ENCODE data around the gene KLHL22.
"Not testable (repeated sequence)": the region's sequence is repeated elsewhere in the genome, so short reads cannot be mapped to it uniquely, and the experiment has no call there.

- TF ChIP-seq, protein P1, sequence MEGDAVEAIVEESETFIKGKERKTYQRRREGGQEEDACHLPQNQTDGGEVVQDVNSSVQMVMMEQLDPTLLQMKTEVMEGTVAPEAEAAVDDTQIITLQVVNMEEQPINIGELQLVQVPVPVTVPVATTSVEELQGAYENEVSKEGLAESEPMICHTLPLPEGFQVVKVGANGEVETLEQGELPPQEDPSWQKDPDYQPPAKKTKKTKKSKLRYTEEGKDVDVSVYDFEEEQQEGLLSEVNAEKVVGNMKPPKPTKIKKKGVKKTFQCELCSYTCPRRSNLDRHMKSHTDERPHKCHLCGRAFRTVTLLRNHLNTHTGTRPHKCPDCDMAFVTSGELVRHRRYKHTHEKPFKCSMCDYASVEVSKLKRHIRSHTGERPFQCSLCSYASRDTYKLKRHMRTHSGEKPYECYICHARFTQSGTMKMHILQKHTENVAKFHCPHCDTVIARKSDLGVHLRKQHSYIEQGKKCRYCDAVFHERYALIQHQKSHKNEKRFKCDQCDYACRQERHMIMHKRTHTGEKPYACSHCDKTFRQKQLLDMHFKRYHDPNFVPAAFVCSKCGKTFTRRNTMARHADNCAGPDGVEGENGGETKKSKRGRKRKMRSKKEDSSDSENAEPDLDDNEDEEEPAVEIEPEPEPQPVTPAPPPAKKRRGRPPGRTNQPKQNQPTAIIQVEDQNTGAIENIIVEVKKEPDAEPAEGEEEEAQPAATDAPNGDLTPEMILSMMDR (conservative IDR thresholded peaks at IDR 0.05; ENCODE audit: low read length): not testable (repeated sequence)
- not testable (repeated sequence) for TF ChIP-seq EZH2phosphoT487 (IDR thresholded peaks at IDR 0.05; ENCODE audit: borderline replicate concordance)
Observed at GRCh38 chr22:20545318-20545634, 49.7 kb upstream of the KLHL22 start.

All from Loucy (cell line).